ENCODE measurements around the gene MAPK9. TPM values are rescaled to one million over a fixed set of nuclear protein-coding genes. Genes with fewer than 3 reads are reported as not detected.

The MAPK9 gene
- total and polyA plus RNA-seq, 9 of the 15 experiments (the other 6 are each of a cell fraction or from before 2014, with no cell fraction given): 4.8 to 58.0 (median 29.9) TPM

- TF ChIP-seq RBM25 (IDR thresholded peaks at IDR 0.05; ENCODE audit: low read depth, low read length, severe bottlenecking) (peak; percentile 65), ZBTB33 (CRISPR knock-in tag; IDR thresholded peaks at IDR 0.05) (0 out of 2 replicates have a peak, but pooled peaks have one; percentile 43), RBM14 (IDR thresholded peaks at IDR 0.05; ENCODE audit: borderline replicate concordance, insufficient read depth, low read depth, low read length) (no peak), CHD7 (IDR thresholded peaks at IDR 0.05; ENCODE audit: low read depth, low read length) (no peak), SNIP1 (IDR thresholded peaks at IDR 0.05; ENCODE audit: low read depth) (no peak), ATF1 (CRISPR knock-in tag; IDR thresholded peaks at IDR 0.05) (no peak), ATF1 (tag; IDR thresholded peaks at IDR 0.05) (peak; percentile 36; the same call in 1 of the 2 replicates)
- TF ChIP-seq, protein P1, sequence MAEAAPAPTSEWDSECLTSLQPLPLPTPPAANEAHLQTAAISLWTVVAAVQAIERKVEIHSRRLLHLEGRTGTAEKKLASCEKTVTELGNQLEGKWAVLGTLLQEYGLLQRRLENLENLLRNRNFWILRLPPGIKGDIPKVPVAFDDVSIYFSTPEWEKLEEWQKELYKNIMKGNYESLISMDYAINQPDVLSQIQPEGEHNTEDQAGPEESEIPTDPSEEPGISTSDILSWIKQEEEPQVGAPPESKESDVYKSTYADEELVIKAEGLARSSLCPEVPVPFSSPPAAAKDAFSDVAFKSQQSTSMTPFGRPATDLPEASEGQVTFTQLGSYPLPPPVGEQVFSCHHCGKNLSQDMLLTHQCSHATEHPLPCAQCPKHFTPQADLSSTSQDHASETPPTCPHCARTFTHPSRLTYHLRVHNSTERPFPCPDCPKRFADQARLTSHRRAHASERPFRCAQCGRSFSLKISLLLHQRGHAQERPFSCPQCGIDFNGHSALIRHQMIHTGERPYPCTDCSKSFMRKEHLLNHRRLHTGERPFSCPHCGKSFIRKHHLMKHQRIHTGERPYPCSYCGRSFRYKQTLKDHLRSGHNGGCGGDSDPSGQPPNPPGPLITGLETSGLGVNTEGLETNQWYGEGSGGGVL (CRISPR knock-in tag; IDR thresholded peaks at IDR 0.05): no peak
Observed at GRCh38 chr5:180313677-180314505, 22.0 kb upstream of the MAPK9 start (continued).

All from K562 (cell line).